Measurements from ENCODE around the gene ROBO2. TPM values are rescaled to one million over a fixed set of nuclear protein-coding genes. Genes with fewer than 3 reads are reported as not detected.

ROBO2 gene
- total RNA-seq, 2 experiments from 2014 or later = not detected

DNA sequence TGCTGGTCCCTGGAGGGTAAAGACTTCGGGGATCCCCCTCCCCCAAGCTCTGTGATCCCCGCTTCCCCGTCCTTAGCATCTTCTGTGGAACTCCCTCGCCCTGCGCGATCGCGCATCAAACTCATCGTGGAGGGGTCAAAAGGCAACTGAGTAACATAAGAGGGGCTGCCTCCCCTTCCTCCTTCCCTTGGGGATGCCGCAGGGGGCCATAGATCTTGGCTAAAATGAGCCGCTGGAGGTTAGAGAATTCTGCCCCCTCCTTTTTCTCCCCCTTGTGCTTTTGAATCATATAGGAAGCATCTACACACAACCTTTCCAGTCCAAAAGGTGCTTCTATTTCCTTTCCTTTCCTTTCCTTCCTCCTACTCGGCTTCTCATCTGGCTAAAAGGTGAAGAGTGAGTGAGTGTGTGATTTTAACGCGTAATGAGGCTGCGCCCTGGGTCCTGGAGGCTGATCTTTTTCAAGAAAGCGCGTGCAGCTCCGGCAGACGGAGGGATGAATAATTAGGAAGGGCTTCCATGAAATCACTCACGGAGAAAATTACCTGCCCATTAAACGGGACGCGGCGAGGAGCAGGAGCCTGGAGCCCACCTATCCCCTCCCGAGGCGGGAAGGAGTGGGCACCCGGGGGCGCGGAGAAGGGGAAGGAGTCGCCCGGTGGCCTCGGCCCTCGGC, 831 bp upstream of the ROBO2 start:
- peaks cover 1% of the 10 kb centered on the region for H3K36me3 Mint-ChIP-seq
- H3K27ac Mint-ChIP-seq = no peak overlapping the region
- POLR2A ChIA-PET = no interaction called here
- DNase-seq = no peak
- H3K27me3 Mint-ChIP-seq = peaks cover 22% of the 10 kb centered on the region
- H3K4me1 Mint-ChIP-seq (ENCODE audit: low read depth) = no peaks in the 10 kb centered on the region
- no peak overlapping the region for H3K4me3 Mint-ChIP-seq
- no peaks in the 10 kb centered on the region for H3K9me3 Mint-ChIP-seq
- intact Hi-C loops (cut with micrococcal nuclease) = loop anchor here (5.0 kb wide), 1 partner anchor 1608 kb away; no protein-coding TSS in a partner anchor
- CTCF ChIA-PET = no interaction called here

DNA sequence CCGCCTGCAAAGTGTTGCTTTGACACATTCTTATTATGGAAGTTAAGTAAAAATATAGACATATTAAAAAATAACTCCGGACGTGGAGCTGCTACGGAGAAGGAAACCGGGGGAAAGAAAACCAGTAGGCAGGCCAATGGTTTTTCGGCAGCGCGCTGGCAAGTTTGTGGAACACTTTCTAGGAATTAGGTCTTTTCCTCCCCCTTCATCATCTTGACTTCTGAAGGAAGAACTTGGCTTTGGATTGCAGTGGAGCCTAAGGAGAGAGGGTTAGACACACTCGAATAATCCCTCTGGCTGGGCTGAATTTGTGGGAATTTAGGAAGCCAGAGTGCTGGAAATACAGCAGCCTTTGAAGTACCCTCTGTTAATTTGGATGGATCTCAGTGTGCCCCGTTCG, 317 bp downstream of the ROBO2 start:
- DNase-seq = no peak
- peaks cover 22% of the 10 kb centered on the region for H3K27me3 Mint-ChIP-seq
- H3K9me3 Mint-ChIP-seq = no peaks in the 10 kb centered on the region
- no peak overlapping the region for H3K4me3 Mint-ChIP-seq
- H3K4me1 Mint-ChIP-seq (ENCODE audit: low read depth) = no peaks in the 10 kb centered on the region
- H3K27ac Mint-ChIP-seq = no peak overlapping the region
- ChIA-PET CTCF (no interaction called here), POLR2A (no interaction called here)
- peaks cover 1% of the 10 kb centered on the region for H3K36me3 Mint-ChIP-seq
- intact Hi-C loops (cut with micrococcal nuclease) = no loop called here

GRCh38 chr3:77040926-77041722, 1.2 kb downstream of the ROBO2 start:
- intact Hi-C loops (cut with micrococcal nuclease) = no loop called here
- ChIA-PET CTCF (no interaction called here), POLR2A (no interaction called here)
- Mint-ChIP-seq H3K9me3 (peaks cover 2% of the 10 kb centered on the region), H3K4me3 (no peak overlapping the region), H3K27ac (no peak overlapping the region), H3K27me3 (peaks cover 22% of the 10 kb centered on the region), H3K4me1 (ENCODE audit: low read depth) (no peaks in the 10 kb centered on the region), H3K36me3 (peaks cover 1% of the 10 kb centered on the region)
- no peak for DNase-seq

DNA sequence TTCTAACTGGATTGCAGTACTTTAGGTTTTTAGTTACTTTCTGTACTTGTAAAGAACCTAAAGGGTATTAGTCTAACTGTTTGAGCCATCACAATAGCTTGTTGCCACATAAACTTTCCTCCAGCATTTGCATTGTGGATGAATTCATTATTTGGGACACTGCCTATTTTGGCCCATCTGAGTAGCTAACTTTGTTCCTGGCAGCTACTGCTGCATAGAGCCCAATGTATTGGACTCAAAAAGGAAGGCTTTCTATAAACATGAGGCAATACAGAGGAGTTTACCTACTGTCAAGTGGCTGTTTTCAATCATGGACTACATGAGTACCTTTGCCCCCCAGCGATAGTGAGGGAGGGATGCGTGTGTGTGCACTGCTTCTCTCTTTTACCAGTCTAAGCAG, 1.9 kb downstream of the ROBO2 start:
- Mint-ChIP-seq H3K36me3 (peaks cover 1% of the 10 kb centered on the region), H3K27ac (no peak overlapping the region), H3K4me1 (ENCODE audit: low read depth) (no peaks in the 10 kb centered on the region), H3K4me3 (no peak overlapping the region), H3K9me3 (peaks cover 4% of the 10 kb centered on the region), H3K27me3 (peaks cover 22% of the 10 kb centered on the region)
- ChIA-PET POLR2A (no interaction called here), CTCF (no interaction called here)
- intact Hi-C loops (cut with micrococcal nuclease) = no loop called here
- DNase-seq = no peak

- ChIA-PET CTCF (no interaction called here), POLR2A (no interaction called here)
- Mint-ChIP-seq H3K9me3 (peaks cover 6% of the 10 kb centered on the region), H3K4me1 (ENCODE audit: low read depth) (no peaks in the 10 kb centered on the region), H3K4me3 (no peak overlapping the region), H3K36me3 (peaks cover 1% of the 10 kb centered on the region), H3K27ac (no peak overlapping the region), H3K27me3 (peaks cover 22% of the 10 kb centered on the region)
- intact Hi-C loops (cut with micrococcal nuclease) = no loop called here
- DNase-seq = no peak
These were observed 2.4 kb downstream of the ROBO2 start for GRCh38 chr3:77042343-77042742.

DNA sequence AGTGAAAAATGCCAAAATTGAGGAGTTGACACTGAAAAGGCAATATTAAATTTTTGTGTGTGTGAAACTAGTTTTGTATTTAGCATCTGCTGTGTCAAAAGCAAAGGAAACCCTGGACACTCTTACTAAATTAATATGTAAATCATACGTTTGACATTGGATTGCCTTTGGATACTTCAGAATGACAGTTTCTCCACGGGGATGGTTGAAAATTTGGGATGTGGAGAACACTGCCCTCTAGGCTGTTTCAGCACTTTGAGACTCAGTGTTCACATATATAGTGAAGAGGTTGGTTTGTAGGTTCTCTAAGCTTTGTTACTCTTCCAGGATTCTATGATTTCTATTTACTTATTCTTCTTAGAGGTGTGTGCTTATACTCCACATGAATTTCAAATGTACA, 3.0 kb downstream of the ROBO2 start:
- no peak overlapping the region for H3K4me3 Mint-ChIP-seq
- CTCF ChIA-PET = no interaction called here
- peaks cover 6% of the 10 kb centered on the region for H3K9me3 Mint-ChIP-seq
- POLR2A ChIA-PET = no interaction called here
- no peak overlapping the region for H3K27ac Mint-ChIP-seq
- DNase-seq = no peak
- H3K36me3 Mint-ChIP-seq = peaks cover 1% of the 10 kb centered on the region
- intact Hi-C loops (cut with micrococcal nuclease) = no loop called here
- H3K27me3 Mint-ChIP-seq = peaks cover 22% of the 10 kb centered on the region
- no peaks in the 10 kb centered on the region for H3K4me1 Mint-ChIP-seq (ENCODE audit: low read depth)

GRCh38 chr3:77045686-77046085, 5.8 kb downstream of the ROBO2 start:
- Mint-ChIP-seq H3K36me3 (peaks cover 1% of the 10 kb centered on the region), H3K27me3 (peaks cover 6% of the 10 kb centered on the region), H3K4me1 (ENCODE audit: low read depth) (no peaks in the 10 kb centered on the region), H3K4me3 (no peak overlapping the region), H3K27ac (no peak overlapping the region), H3K9me3 (peaks cover 10% of the 10 kb centered on the region)
- CTCF ChIA-PET = no interaction called here
- DNase-seq = no peak
- intact Hi-C loops (cut with micrococcal nuclease) = no loop called here
- POLR2A ChIA-PET = no interaction called here

DNA sequence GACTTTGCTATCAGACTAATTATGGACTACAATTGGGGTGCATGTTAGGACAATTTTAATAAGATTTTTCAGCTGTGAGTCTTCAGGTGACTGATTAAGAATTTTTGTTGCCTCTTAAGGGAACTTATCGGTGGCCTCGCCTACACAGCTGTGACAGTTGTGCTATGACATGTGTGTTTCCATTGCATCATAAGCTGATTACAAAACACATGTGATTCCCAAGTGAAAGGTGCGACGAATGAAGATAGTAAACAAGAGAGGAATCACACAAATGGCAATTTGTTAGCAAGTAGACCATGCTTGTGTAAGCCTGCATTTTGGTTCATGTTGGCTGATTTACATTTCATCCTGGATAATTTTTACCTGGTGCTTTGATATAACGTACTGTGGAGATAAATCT, 8.3 kb downstream of the ROBO2 start:
- no peak for DNase-seq
- ChIA-PET CTCF (no interaction called here), POLR2A (no interaction called here)
- Mint-ChIP-seq H3K4me3 (no peak overlapping the region), H3K27me3 (no peaks in the 10 kb centered on the region), H3K4me1 (ENCODE audit: low read depth) (no peaks in the 10 kb centered on the region), H3K27ac (no peak overlapping the region), H3K36me3 (no peaks in the 10 kb centered on the region), H3K9me3 (peaks cover 10% of the 10 kb centered on the region)
- intact Hi-C loops (cut with micrococcal nuclease) = no loop called here

DNA sequence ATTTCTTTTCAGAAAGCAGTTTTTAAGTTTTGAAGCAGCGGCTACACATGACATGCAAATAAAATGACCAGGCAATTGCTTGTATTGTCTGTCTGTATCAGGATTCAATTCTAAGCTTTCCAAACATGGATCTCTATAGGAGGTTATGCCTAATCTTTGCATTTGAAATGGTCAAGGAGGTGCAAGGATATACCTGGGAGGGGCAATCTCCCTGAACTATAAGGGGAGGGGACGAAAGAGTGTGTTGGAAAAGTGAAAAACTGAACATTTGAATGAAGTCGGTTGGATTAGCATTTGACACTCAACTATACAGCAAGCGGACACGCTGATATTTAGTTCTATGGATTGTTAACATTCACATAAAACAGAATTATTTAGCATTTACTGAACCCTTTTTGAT, 11.7 kb downstream of the ROBO2 start:
- ChIA-PET CTCF (no interaction called here), POLR2A (no interaction called here)
- no peak overlapping the region for H3K4me3 Mint-ChIP-seq

DNA sequence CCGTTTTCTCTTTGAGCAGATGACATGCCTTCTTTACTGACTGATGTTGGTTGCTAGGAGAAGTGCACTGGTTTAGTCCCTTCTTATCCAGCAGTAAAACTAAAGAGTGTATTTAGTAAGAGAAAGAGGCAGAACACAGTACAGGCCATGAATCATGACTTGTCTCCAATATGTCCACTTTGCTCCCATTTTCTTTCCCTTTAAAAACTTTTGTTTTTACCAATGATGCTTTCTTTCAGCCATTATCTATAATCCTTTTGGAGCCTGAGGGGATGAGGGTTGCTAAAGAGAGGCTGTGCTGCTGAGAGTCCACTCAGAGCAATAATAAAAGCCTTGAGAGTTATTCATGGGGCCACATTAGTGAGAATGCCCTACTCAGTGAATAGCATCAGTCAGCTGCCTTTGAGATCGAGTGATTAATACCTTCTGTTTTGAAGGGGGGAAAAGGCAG, 12.2 kb downstream of the ROBO2 start:
- intact Hi-C loops (cut with micrococcal nuclease) = no loop called here
- no peaks in the 10 kb centered on the region for H3K27me3 Mint-ChIP-seq
- no peaks in the 10 kb centered on the region for H3K4me1 Mint-ChIP-seq (ENCODE audit: low read depth)
- ChIA-PET POLR2A (no interaction called here), CTCF (no interaction called here)
- no peak for DNase-seq
- peaks cover 3% of the 10 kb centered on the region for H3K9me3 Mint-ChIP-seq
- no peak overlapping the region for H3K4me3 Mint-ChIP-seq
- H3K27ac Mint-ChIP-seq = no peak overlapping the region
- no peaks in the 10 kb centered on the region for H3K36me3 Mint-ChIP-seq

More for the DNA sequence above, 11.7 kb downstream of the ROBO2 start:
- H3K4me1 Mint-ChIP-seq (ENCODE audit: low read depth) = no peaks in the 10 kb centered on the region
- H3K27me3 Mint-ChIP-seq = no peaks in the 10 kb centered on the region
- intact Hi-C loops (cut with micrococcal nuclease) = no loop called here
- H3K27ac Mint-ChIP-seq = no peak overlapping the region
- peaks cover 7% of the 10 kb centered on the region for H3K9me3 Mint-ChIP-seq
- no peak for DNase-seq
- no peaks in the 10 kb centered on the region for H3K36me3 Mint-ChIP-seq

DNA sequence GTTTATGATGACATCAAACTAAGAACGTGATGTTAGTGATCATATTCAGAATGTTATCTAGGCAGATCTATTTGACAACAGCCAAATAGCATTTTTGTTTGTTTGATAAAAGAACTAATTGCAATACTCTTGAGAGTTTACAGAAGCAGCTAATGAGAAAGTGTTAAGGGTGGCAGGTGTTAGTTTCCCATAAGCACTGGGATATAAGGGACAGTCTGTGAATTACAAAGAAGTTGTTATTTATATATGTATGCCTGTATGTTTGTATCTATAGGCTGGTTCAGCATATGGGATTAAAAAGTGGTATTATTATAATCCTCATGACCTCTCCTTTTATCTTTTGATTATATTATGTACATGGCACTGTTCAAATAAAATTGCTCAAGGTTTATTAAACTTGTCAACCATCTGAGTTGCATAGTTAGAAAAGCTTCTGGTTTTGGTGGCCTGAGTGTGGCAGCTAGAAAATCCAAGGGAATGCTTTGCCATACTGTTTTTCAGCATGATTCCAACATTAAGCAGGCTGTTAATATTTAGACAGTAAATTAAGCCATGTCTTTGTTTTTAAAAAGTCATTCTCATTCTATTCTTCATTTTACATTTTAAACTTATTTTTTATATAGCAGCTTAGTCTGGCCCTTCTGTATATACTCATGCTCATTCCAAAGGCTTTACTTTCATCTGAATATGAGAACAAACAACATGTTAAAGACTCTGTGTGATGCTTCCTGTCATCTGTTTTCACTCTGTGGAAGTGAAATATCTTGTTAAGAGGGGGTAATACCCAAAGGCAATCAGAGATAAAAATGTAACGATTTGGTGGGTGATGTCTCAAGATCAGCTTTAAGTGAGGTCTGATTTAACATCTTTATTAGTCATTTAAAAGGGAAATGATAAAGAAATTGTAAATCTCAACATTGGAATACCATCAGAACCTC, 13.1 kb downstream of the ROBO2 start:
- no peak overlapping the region for H3K4me3 Mint-ChIP-seq
- ChIA-PET CTCF (no interaction called here), POLR2A (no interaction called here)
- peaks cover 3% of the 10 kb centered on the region for H3K9me3 Mint-ChIP-seq
- no peak for DNase-seq
- H3K36me3 Mint-ChIP-seq = no peaks in the 10 kb centered on the region
- intact Hi-C loops (cut with micrococcal nuclease) = no loop called here
- no peaks in the 10 kb centered on the region for H3K27me3 Mint-ChIP-seq
- no peak overlapping the region for H3K27ac Mint-ChIP-seq
- H3K4me1 Mint-ChIP-seq (ENCODE audit: low read depth) = no peaks in the 10 kb centered on the region

GRCh38 chr3:77053795-77054194, 13.9 kb downstream of the ROBO2 start:
- Mint-ChIP-seq H3K4me1 (ENCODE audit: low read depth) (no peaks in the 10 kb centered on the region), H3K27ac (no peak overlapping the region), H3K36me3 (no peaks in the 10 kb centered on the region), H3K4me3 (no peak overlapping the region), H3K9me3 (no peaks in the 10 kb centered on the region), H3K27me3 (no peaks in the 10 kb centered on the region)
- DNase-seq = no peak
- intact Hi-C loops (cut with micrococcal nuclease) = no loop called here
- POLR2A ChIA-PET = no interaction called here
- CTCF ChIA-PET = no interaction called here

Data from activated CD4-positive, alpha-beta memory T cell treated with anti-CD3 and anti-CD28 coated beads for 36 hours (primary cell).